Choroid plexus epithelial cell (primary cell): ENCODE measurements around the gene IL18BP.

Experiments
- DNase-seq: peaks from one replicate; pipeline ENCODE4 v3.0.0-alpha.2; 2010; ENCODE audit warnings: low read depth
- H3K4me3 ChIP-seq: 2 replicates; pipeline ENCODE4 v1.5.1; 2011; ENCODE audit warnings: low read depth, mild to moderate bottlenecking, control low read depth, low read length, moderate library complexity
- TF ChIP-seq, protein P1 (sequence below): conservative IDR thresholded peaks from 2 replicates; pipeline ENCODE4 v1.5.1; 2011; ENCODE audit warnings: low read depth, mild to moderate bottlenecking, control low read depth, inconsistent platforms, low read length, moderate library complexity

IL18BP gene

DNA sequence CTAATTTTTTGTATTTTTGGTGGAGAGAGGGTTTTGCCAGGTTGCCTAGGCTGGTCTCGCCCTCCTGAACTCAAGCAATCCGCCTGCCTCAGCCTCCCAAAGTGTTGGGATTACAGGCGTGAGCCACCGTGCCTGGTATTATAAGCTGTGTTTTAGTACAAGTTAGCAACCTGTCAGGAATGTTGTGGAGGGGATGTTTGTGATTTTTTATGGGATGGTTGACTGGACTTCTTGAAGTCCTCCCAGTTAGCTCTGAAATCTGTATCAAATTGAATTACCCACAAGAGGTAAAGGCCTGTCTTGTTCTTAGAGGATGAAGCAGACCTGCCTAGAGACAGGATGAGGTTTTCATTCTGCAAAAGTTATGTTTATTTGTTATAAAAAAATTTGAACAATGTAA lies 34.1 kb upstream of the IL18BP start:
- TF ChIP-seq, protein P1, sequence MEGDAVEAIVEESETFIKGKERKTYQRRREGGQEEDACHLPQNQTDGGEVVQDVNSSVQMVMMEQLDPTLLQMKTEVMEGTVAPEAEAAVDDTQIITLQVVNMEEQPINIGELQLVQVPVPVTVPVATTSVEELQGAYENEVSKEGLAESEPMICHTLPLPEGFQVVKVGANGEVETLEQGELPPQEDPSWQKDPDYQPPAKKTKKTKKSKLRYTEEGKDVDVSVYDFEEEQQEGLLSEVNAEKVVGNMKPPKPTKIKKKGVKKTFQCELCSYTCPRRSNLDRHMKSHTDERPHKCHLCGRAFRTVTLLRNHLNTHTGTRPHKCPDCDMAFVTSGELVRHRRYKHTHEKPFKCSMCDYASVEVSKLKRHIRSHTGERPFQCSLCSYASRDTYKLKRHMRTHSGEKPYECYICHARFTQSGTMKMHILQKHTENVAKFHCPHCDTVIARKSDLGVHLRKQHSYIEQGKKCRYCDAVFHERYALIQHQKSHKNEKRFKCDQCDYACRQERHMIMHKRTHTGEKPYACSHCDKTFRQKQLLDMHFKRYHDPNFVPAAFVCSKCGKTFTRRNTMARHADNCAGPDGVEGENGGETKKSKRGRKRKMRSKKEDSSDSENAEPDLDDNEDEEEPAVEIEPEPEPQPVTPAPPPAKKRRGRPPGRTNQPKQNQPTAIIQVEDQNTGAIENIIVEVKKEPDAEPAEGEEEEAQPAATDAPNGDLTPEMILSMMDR: no peak
- DNase-seq: no peak
- no peak overlapping the region for H3K4me3 ChIP-seq

DNA sequence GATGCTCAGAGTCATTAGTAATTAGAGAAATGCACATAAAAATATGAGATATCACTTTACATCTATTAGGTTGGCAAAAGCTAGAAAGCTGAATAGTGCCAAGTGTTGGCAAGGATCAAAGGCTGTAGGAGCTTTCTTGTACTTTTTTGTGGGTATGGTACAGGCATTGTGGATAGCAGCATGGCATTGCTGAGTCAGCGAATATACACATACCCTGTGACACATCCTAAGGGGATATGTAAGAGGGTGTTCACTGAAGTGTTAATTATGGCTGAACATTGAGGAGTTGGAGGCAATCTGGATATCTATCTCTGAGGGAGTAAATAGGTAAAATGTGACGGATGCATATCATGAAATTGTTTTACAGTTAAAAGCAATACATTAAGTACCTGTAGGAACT lies 27.0 kb upstream of the IL18BP start:
- TF ChIP-seq, protein P1: no peak
- H3K4me3 ChIP-seq: no peak overlapping the region
- DNase-seq: no peak

DNA sequence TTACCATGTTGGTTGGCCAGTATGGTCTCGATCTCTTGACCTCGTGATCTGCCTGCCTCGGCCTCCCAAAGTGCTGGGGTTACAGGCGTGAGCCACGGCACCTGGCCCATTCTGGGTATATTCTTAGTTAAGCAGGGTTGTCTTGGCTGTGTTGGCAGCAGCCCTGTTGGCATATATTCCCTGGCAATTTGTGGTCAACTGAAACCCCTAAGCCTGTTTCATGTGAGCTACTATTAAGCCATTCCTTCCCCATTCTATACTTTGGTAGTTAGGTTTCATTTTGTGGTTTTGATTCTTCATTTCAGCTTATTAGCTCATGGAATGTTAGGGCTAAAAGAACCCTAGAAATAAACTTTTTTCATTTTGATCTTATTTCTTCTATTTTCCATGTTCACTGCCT lies 22.2 kb upstream of the IL18BP start:
- no peak overlapping the region for H3K4me3 ChIP-seq
- no peak for DNase-seq
- TF ChIP-seq, protein P1: no peak

DNA sequence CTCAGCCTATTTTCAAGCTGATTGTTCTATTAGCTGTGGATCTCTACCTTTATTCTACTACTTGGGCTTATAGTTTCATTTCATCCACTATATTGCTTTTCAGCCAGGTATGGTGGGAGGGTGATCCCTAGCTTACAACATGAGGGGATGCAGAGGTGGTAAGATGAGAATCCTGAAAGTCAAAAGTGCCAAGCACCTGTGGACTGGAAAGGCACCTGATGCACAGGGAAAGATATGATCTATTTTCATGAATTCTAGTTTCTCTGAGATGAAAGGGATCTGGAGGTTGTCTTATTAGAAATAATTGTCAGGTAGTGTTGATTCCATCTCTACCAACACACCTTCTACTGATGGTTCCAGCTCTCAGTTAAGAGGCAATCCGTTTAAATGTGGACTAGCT lies 21.6 kb upstream of the IL18BP start:
- TF ChIP-seq, protein P1: no peak
- no peak for DNase-seq
- no peak overlapping the region for H3K4me3 ChIP-seq

DNA sequence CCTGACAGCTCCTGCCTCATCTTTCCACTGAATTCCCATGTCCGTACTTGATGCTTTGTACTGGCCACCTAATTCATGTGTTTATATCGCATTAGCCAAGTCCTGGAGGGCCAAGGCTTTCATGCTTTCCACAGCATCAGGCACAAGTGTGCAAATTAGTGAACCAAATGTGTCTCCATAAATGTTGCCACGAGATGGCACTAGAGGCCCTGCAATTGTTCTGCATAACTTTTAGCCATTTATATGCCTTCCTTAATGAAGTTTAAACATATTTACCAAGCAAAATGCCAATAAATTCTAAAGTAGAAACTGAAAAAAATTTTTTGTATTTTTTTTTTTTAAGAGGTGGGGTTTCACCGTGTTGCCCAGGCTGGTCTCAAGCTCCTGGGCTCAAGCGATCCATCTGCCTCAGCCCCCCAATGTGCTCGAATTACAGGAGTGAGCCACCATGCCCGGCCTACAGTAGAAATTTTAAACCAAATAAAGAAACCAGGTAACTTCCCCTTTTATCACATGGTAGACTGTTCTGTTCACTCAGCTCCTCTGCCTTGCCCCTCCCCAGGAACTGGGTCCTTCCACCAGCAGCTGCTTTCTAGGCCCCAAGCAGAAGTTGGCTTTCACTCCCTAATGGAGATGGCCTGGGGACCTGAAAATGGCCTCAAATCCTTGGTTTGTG lies 20.8 kb upstream of the IL18BP start:
- TF ChIP-seq, protein P1: peak; percentile 76
- peak; percentile 70 for DNase-seq
- H3K4me3 ChIP-seq: no peak overlapping the region

DNA sequence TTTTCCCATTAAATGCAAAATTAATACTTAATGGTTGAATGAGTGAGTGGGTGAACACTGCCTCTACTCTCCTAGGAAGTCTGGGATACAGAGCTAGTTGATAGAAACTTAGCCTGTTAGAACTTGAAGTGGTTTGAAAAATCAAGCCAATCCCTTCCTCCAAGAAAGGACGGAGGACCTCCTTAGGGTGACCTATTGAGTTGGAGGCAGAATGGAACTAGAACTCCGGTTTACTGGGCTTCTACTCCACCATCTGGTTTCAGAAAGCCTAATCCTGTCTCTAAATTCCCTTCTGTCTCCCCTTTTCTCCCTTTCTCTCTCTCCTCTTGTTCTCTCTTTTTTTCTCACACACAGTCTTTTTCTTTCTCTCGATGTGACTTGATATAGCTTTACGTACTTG lies 19.6 kb upstream of the IL18BP start:
- TF ChIP-seq, protein P1: no peak

DNA sequence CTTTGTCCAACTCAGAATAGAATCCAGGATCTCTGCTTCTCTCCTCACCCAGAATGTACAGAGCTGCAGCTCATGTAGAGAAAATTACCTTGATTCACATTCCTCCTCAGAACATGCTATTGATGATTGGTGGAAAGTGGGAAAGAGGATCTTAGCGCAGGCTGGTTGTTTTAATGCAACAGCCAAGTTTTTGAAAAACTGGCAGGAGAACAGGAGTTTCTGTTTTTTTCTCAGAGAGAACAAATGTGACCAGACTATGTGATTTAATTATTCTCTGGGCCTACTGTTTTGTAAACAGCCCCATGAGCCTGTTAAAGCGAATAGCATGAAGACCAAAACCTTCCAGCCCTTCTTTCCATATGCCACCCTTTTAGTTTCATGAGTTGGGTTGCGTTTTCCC lies 19.1 kb upstream of the IL18BP start:
- no peak overlapping the region for H3K4me3 ChIP-seq
- TF ChIP-seq, protein P1: no peak
- no peak for DNase-seq

More for the DNA sequence above, 19.6 kb upstream of the IL18BP start:
- DNase-seq: no peak
- no peak overlapping the region for H3K4me3 ChIP-seq
